ENCODE results near the gene RACGAP1. TPM values are rescaled to one million over a fixed set of nuclear protein-coding genes. Genes with fewer than 3 reads are reported as not detected.
A peak's percentile ranks its signal among the peaks of the same experiment; 100 is the strongest.

The RACGAP1 gene
- total RNA-seq, 1 donor from 2014 or later = 42.1 TPM

GRCh38 chr12:50055831-50056638 lies 30.7 kb upstream of the RACGAP1 start:
- DNase-seq (ENCODE audit: low spot score, unreplicated experiment) = no peak
- Mint-ChIP-seq H3K27ac (no peak overlapping the region), H3K4me1 (ENCODE audit: low read depth) (peaks cover 9% of the 10 kb centered on the region), H3K4me3 (ENCODE audit: low read depth) (peak overlapping the region; percentile 58), H3K36me3 (ENCODE audit: insufficient read depth) (no peaks in the 10 kb centered on the region), H3K27me3 (peaks cover 72% of the 10 kb centered on the region), H3K9me3 (ENCODE audit: low read depth) (no peaks in the 10 kb centered on the region)
- TF ChIP-seq, protein P1, sequence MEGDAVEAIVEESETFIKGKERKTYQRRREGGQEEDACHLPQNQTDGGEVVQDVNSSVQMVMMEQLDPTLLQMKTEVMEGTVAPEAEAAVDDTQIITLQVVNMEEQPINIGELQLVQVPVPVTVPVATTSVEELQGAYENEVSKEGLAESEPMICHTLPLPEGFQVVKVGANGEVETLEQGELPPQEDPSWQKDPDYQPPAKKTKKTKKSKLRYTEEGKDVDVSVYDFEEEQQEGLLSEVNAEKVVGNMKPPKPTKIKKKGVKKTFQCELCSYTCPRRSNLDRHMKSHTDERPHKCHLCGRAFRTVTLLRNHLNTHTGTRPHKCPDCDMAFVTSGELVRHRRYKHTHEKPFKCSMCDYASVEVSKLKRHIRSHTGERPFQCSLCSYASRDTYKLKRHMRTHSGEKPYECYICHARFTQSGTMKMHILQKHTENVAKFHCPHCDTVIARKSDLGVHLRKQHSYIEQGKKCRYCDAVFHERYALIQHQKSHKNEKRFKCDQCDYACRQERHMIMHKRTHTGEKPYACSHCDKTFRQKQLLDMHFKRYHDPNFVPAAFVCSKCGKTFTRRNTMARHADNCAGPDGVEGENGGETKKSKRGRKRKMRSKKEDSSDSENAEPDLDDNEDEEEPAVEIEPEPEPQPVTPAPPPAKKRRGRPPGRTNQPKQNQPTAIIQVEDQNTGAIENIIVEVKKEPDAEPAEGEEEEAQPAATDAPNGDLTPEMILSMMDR (IDR thresholded peaks at IDR 0.05; ENCODE audit: unreplicated experiment) = peak; percentile 94

GRCh38 chr12:50053583-50053982 lies 28.3 kb upstream of the RACGAP1 start:
- H3K4me3 Mint-ChIP-seq (ENCODE audit: low read depth) = no peak overlapping the region
- no peaks in the 10 kb centered on the region for H3K36me3 Mint-ChIP-seq (ENCODE audit: insufficient read depth)
- H3K27ac Mint-ChIP-seq = no peak overlapping the region
- peaks cover 16% of the 10 kb centered on the region for H3K4me1 Mint-ChIP-seq (ENCODE audit: low read depth)
- DNase-seq (ENCODE audit: low spot score, unreplicated experiment) = no peak
- TF ChIP-seq, protein P1 (IDR thresholded peaks at IDR 0.05; ENCODE audit: unreplicated experiment) = no peak
- no peaks in the 10 kb centered on the region for H3K9me3 Mint-ChIP-seq (ENCODE audit: low read depth)
- H3K27me3 Mint-ChIP-seq = peaks cover 64% of the 10 kb centered on the region

DNA sequence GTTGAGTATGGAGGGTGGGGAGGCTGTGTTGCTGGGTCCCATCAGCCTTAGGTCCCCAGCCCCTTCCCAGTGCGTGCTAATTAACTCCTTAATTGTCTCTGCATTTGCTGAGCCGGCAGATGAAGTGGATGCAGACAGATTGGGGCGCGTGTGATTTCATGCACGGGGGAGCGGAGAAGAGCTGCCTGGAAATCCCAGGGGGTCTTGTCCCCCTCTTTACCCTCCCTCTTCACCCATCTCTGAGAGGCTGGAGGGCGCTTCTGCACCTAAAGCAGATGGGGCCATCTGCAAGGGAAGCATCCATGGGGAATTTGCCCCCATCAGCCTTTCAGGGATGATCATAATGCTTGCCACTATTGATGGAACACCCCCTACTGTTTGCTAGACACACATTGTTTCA lies 27.7 kb upstream of the RACGAP1 start:
- TF ChIP-seq, protein P1 (IDR thresholded peaks at IDR 0.05; ENCODE audit: unreplicated experiment) = no peak
- H3K4me1 Mint-ChIP-seq (ENCODE audit: low read depth) = peaks cover 16% of the 10 kb centered on the region
- H3K9me3 Mint-ChIP-seq (ENCODE audit: low read depth) = no peaks in the 10 kb centered on the region
- no peaks in the 10 kb centered on the region for H3K36me3 Mint-ChIP-seq (ENCODE audit: insufficient read depth)
- H3K27ac Mint-ChIP-seq = no peak overlapping the region
- DNase-seq (ENCODE audit: low spot score, unreplicated experiment) = no peak
- H3K27me3 Mint-ChIP-seq = peaks cover 61% of the 10 kb centered on the region
- no peak overlapping the region for H3K4me3 Mint-ChIP-seq (ENCODE audit: low read depth)

- H3K4me1 Mint-ChIP-seq (ENCODE audit: low read depth) = peaks cover 16% of the 10 kb centered on the region
- peaks cover 63% of the 10 kb centered on the region for H3K27me3 Mint-ChIP-seq
- H3K4me3 Mint-ChIP-seq (ENCODE audit: low read depth) = no peak overlapping the region
Observed at GRCh38 chr12:50052544-50052943, 27.2 kb upstream of the RACGAP1 start.

DNA sequence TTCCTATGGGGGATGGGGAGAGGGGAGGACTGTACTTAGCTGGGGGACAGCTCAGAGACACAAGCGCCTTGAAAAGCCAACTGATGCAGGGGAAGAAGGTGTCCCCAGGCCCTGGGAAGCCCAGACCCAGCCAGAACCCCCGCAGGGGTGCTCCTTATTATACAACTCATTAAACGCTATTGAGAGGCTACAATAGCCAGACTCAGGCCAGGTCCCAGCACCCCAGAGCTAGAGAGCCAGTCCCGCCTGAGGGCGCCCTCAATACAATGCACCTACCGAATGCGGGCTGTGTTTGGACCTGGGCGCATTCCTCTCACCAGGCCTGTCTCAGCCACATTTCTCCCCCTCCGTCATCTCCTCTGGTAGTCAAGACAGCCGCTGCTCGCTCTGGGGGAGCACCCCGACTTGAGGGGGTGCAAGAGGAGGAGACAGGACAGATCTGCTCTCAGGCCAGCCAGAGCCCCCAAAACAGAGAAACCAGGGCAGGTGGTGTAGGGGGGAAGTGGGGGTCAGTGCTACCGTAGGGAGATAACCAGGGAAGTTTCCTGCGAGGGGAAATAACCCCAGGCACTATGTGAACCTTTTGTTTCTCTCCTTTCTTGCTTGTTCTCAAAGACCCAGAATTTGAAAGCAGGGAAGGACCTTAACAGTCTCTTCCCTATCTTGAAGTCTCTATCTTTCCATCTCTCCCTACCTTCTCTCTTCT lies 26.0 kb upstream of the RACGAP1 start:
- no peak overlapping the region for H3K4me3 Mint-ChIP-seq (ENCODE audit: low read depth)
- TF ChIP-seq, protein P1 (IDR thresholded peaks at IDR 0.05; ENCODE audit: unreplicated experiment) = no peak
- no peaks in the 10 kb centered on the region for H3K9me3 Mint-ChIP-seq (ENCODE audit: low read depth)
- H3K4me1 Mint-ChIP-seq (ENCODE audit: low read depth) = peaks cover 12% of the 10 kb centered on the region
- no peak overlapping the region for H3K27ac Mint-ChIP-seq
- peaks cover 59% of the 10 kb centered on the region for H3K27me3 Mint-ChIP-seq
- H3K36me3 Mint-ChIP-seq (ENCODE audit: insufficient read depth) = no peaks in the 10 kb centered on the region
- no peak for DNase-seq (ENCODE audit: low spot score, unreplicated experiment)

More at GRCh38 chr12:50052544-50052943, 27.2 kb upstream of the RACGAP1 start:
- no peak for DNase-seq (ENCODE audit: low spot score, unreplicated experiment)
- Mint-ChIP-seq H3K36me3 (ENCODE audit: insufficient read depth) (no peaks in the 10 kb centered on the region), H3K27ac (no peak overlapping the region), H3K9me3 (ENCODE audit: low read depth) (no peaks in the 10 kb centered on the region)
- TF ChIP-seq, protein P1 (IDR thresholded peaks at IDR 0.05; ENCODE audit: unreplicated experiment) = no peak

Data from progenitor cell of endocrine pancreas (in vitro differentiated cells).